ELR (cell line): Measurements from ENCODE around the gene GALNT9.

Experiments
- DNase-seq: peaks from one replicate; pipeline ENCODE4 v3.0.0-alpha.2; 2015; ENCODE audit warnings: low read depth

The GALNT9 gene

GRCh38 chr12:132344181-132344580 is 14.8 kb upstream of the GALNT9 start:
- DNase-seq: no peak

- no peak for DNase-seq
These were observed 14.1 kb upstream of the GALNT9 start for GRCh38 chr12:132343294-132344004.

- no peak for DNase-seq
These were observed 13.2 kb upstream of the GALNT9 start for GRCh38 chr12:132342251-132343227.

- DNase-seq: no peak
These were observed 12.1 kb upstream of the GALNT9 start for GRCh38 chr12:132341318-132342050.

GRCh38 chr12:132340266-132341035 is 11.1 kb upstream of the GALNT9 start:
- DNase-seq: no peak

GRCh38 chr12:132339856-132340255 is 10.5 kb upstream of the GALNT9 start:
- DNase-seq: no peak

- no peak for DNase-seq
These were observed 9.4 kb upstream of the GALNT9 start for GRCh38 chr12:132338781-132339180.

- no peak for DNase-seq
These were observed 8.9 kb upstream of the GALNT9 start for GRCh38 chr12:132338311-132338710.

GRCh38 chr12:132337557-132337956 is 8.2 kb upstream of the GALNT9 start:
- DNase-seq: no peak

- no peak for DNase-seq
These were observed 7.3 kb upstream of the GALNT9 start for GRCh38 chr12:132336451-132337413.

GRCh38 chr12:132335179-132335756 is 5.9 kb upstream of the GALNT9 start:
- no peak for DNase-seq

GRCh38 chr12:132333766-132334165 is 4.4 kb upstream of the GALNT9 start:
- no peak for DNase-seq

GRCh38 chr12:132333273-132333672 is 3.9 kb upstream of the GALNT9 start:
- no peak for DNase-seq

- DNase-seq: no peak
These were observed 1.1 kb upstream of the GALNT9 start for GRCh38 chr12:132330549-132330881.

- DNase-seq: no peak
These were observed 545 bp upstream of the GALNT9 start for GRCh38 chr12:132329720-132330548.

- no peak for DNase-seq
These were observed 933 bp downstream of the GALNT9 start for GRCh38 chr12:132328282-132329029.

GRCh38 chr12:132327336-132328171 is 1.8 kb downstream of the GALNT9 start:
- peak; percentile 92 for DNase-seq

GRCh38 chr12:132326646-132327045 is 2.7 kb downstream of the GALNT9 start:
- DNase-seq: no peak
